H9 (cell line): ENCODE measurements around the gene GLI2. TPM values are rescaled to one million over a fixed set of nuclear protein-coding genes. Genes with fewer than 3 reads are reported as not detected.

Experiments
- DNase-seq: peaks from one replicate; pipeline ENCODE4 v3.0.0-alpha.2; 2017
- H2AFZ ChIP-seq: one replicate; pipeline ENCODE4 v1.6.1; 2013; ENCODE audit warnings: mild to moderate bottlenecking, low read length, control low read depth, moderate library complexity
- H2AK5ac ChIP-seq: 2 replicates; pipeline ENCODE4 v1.6.1; 2013; ENCODE audit warnings: low read length, control low read depth, mixed read lengths; ENCODE audit not compliant: insufficient read length
- H2BK120ac ChIP-seq: one replicate; pipeline ENCODE4 v1.6.1; 2013; ENCODE audit warnings: low read depth, mild to moderate bottlenecking, low read length, control low read depth, inconsistent platforms; ENCODE audit not compliant: poor library complexity, severe bottlenecking
- H2BK12ac ChIP-seq: 2 replicates; pipeline ENCODE4 v1.6.1; 2013; ENCODE audit warnings: low read length, control low read depth, mixed read lengths, low read depth; ENCODE audit not compliant: insufficient read length
- H2BK15ac ChIP-seq: 2 replicates; pipeline ENCODE4 v1.6.1; 2013; ENCODE audit warnings: low read depth, low read length, control low read depth
- H2BK20ac ChIP-seq: one replicate; pipeline ENCODE4 v1.6.1; 2013; ENCODE audit warnings: low read depth, mild to moderate bottlenecking, low read length, control low read depth, inconsistent platforms; ENCODE audit not compliant: poor library complexity, severe bottlenecking
- H2BK5ac ChIP-seq: 2 replicates; pipeline ENCODE4 v1.6.1; 2013; ENCODE audit warnings: low read length, control low read depth, mixed read lengths; ENCODE audit not compliant: insufficient read length
- H3K14ac ChIP-seq: 2 replicates; pipeline ENCODE4 v1.6.1; 2013; ENCODE audit warnings: low read length, control low read depth; ENCODE audit not compliant: insufficient read depth
- H3K18ac ChIP-seq: 2 replicates; pipeline ENCODE4 v1.6.1; 2013; ENCODE audit warnings: low read depth, mild to moderate bottlenecking, mixed read lengths, low read length, control low read depth; ENCODE audit not compliant: insufficient read length
- H3K23ac ChIP-seq: 2 replicates; pipeline ENCODE4 v1.6.1; 2013; ENCODE audit warnings: low read length, control low read depth, mixed read lengths, low read depth; ENCODE audit not compliant: insufficient read length
- H3K23me2 ChIP-seq: 2 replicates; pipeline ENCODE4 v1.6.1; 2013; ENCODE audit warnings: low read depth, mild to moderate bottlenecking, mixed read lengths, low read length, control low read depth; ENCODE audit not compliant: insufficient read length, poor library complexity, severe bottlenecking
- H3K27ac ChIP-seq: 2 replicates; pipeline ENCODE4 v1.5.1; 2013; ENCODE audit warnings: low read length, control low read depth, mixed read lengths, low read depth; ENCODE audit not compliant: insufficient read length
- H3K27me3 ChIP-seq: 2 replicates; pipeline ENCODE4 v1.6.1; 2013; ENCODE audit warnings: low read length, control low read depth, inconsistent platforms; ENCODE audit not compliant: insufficient read depth
- H3K4ac ChIP-seq: 2 replicates; pipeline ENCODE4 v1.6.1; 2013; ENCODE audit warnings: low read depth, mild to moderate bottlenecking, control low read depth, inconsistent platforms, low read length, moderate library complexity
- H3K4me1 ChIP-seq: 2 replicates; pipeline ENCODE4 v1.6.1; 2013; ENCODE audit warnings: low read length, control low read depth, inconsistent platforms; ENCODE audit not compliant: insufficient read depth
- H3K4me2 ChIP-seq: 2 replicates; pipeline ENCODE4 v1.6.1; 2013; ENCODE audit warnings: low read length, control low read depth, mixed read lengths; ENCODE audit not compliant: insufficient read length, insufficient read depth
- H3K56ac ChIP-seq: 2 replicates; pipeline ENCODE4 v1.6.1; 2013; ENCODE audit warnings: low read depth, mild to moderate bottlenecking, mixed read lengths, low read length, control low read depth; ENCODE audit not compliant: insufficient read length
- H3K79me1 ChIP-seq: 2 replicates; pipeline ENCODE4 v1.6.1; 2013; ENCODE audit warnings: low read depth, mild to moderate bottlenecking, moderate library complexity, low read length, control low read depth, inconsistent platforms; ENCODE audit not compliant: insufficient read depth, poor library complexity, severe bottlenecking
- H3K79me2 ChIP-seq: 2 replicates; pipeline ENCODE4 v1.6.1; 2013; ENCODE audit warnings: low read length, control low read depth, inconsistent platforms; ENCODE audit not compliant: insufficient read depth
- H3K9ac ChIP-seq: 2 replicates; pipeline ENCODE4 v1.6.1; 2013; ENCODE audit warnings: low read length, control low read depth, mixed read lengths; ENCODE audit not compliant: insufficient read length; ENCODE audit errors: extremely low read depth
- H3K9me3 ChIP-seq: one replicate; pipeline ENCODE4 v1.6.1; 2013; ENCODE audit warnings: low read depth, low read length, inconsistent platforms; ENCODE audit not compliant: control insufficient read depth
- H3T11ph ChIP-seq: one replicate; pipeline ENCODE4 v1.6.1; 2013; ENCODE audit warnings: mild to moderate bottlenecking, low read length, control low read depth, inconsistent platforms
- H4K20me1 ChIP-seq: one replicate; pipeline ENCODE4 v1.6.1; 2013; ENCODE audit not compliant: control insufficient read depth, insufficient read length, insufficient read depth
- H4K5ac ChIP-seq: 2 replicates; pipeline ENCODE4 v1.6.1; 2013; ENCODE audit warnings: low read depth, mild to moderate bottlenecking, mixed read lengths, low read length, control low read depth; ENCODE audit not compliant: insufficient read length
- H4K8ac ChIP-seq: replicated peaks from 2 replicates; pipeline ENCODE4 v1.6.1; 2013; ENCODE audit warnings: low read length, control low read depth, mixed read lengths, low read depth; ENCODE audit not compliant: insufficient read length
- H4K91ac ChIP-seq: 2 replicates; pipeline ENCODE4 v1.6.1; 2013; ENCODE audit warnings: low read depth, mild to moderate bottlenecking, moderate library complexity, mixed read lengths, low read length, control low read depth; ENCODE audit not compliant: insufficient read length
- H3K27ac Mint-ChIP-seq, 3 experiments: 2 replicates in 2 of 3; 3 replicates in 1 of 3; pipeline ENCODE4 v1.8.0; 2020 to 2021; ENCODE audit warnings: mixed read lengths in 3 of 3, mild to moderate bottlenecking in 1 of 3, moderate library complexity in 1 of 3
- H3K27me3 Mint-ChIP-seq: 2 replicates; pipeline ENCODE4 v1.8.0; 2021; ENCODE audit warnings: low read depth, mild to moderate bottlenecking, moderate library complexity, mixed read lengths
- H3K36me3 Mint-ChIP-seq, 3 experiments: 2 replicates in 2 of 3; 3 replicates in 1 of 3; pipeline ENCODE4 v1.8.0; 2020 to 2021; ENCODE audit warnings: low read depth in 3 of 3, mixed read lengths in 3 of 3; ENCODE audit not compliant: insufficient read depth in 1 of 3
- H3K4me1 Mint-ChIP-seq, 2 experiments: 2 replicates each; pipeline ENCODE4 v1.8.0; 2020; ENCODE audit warnings: mixed read lengths in 2 of 2
- H3K4me3 Mint-ChIP-seq, 2 experiments: 2 replicates in 1 of 2; 3 replicates in 1 of 2; pipeline ENCODE4 v1.8.0; 2020 to 2021; ENCODE audit warnings: mild to moderate bottlenecking in 2 of 2, mixed read lengths in 2 of 2, moderate library complexity in 1 of 2
- H3K9me3 Mint-ChIP-seq, 2 experiments: 2 replicates in 1 of 2; 3 replicates in 1 of 2; pipeline ENCODE4 v1.8.0; 2020; ENCODE audit warnings: mild to moderate bottlenecking in 2 of 2, mixed read lengths in 2 of 2, moderate library complexity in 1 of 2
- WGBS: extraction: QIAGEN DNeasy Blood & Tissue Kit; methylation state at CpG from one replicate; pipeline ENCODE4 v1.1.7; 2013; ENCODE audit warnings: missing lambda C conversion rate, low lambda C conversion rate, mixed read lengths; ENCODE audit not compliant: insufficient read length; ENCODE audit errors: extremely low coverage; 5-methylcytosine and 5-hydroxymethylcytosine counted together
- total RNA-seq: library from RNA; stranded (reverse); gene quantifications from 2 replicates; pipeline ENCODE4 v1.2.1, GENCODE V29; 2021
- TF ChIP-seq, protein P1 (sequence below): fragments of 200-600 bp; sonication (generic); conservative IDR thresholded peaks from 3 replicates; pipeline ENCODE4 v1.8.0; 2021; ENCODE audit warnings: antibody characterized with exemption, mild to moderate bottlenecking

The GLI2 gene
- total RNA-seq, 1 experiment from 2014 or later = 56.7 TPM

DNA sequence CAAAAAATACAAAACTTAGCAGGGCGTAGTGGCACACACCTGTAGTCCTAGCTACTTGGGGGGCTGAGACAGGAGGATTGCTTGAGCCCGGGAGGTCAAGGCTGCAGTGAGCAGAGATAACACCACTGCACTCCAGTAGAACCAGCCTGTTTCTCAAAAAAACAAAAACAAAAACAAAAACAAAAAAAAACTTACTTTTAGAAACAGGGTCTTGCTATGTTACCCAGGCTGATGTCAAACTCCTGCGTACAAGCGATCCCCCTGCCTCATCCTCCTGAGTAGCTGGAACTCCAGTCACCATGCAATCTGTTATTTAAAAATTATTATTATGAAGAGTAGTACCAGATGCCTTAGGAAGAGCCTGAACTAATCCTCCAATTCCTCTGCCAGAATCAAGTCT is 35.0 kb upstream of the GLI2 start:
- H3K56ac ChIP-seq = no peak overlapping the region
- no peak overlapping the region for H4K91ac ChIP-seq
- TF ChIP-seq, protein P1, sequence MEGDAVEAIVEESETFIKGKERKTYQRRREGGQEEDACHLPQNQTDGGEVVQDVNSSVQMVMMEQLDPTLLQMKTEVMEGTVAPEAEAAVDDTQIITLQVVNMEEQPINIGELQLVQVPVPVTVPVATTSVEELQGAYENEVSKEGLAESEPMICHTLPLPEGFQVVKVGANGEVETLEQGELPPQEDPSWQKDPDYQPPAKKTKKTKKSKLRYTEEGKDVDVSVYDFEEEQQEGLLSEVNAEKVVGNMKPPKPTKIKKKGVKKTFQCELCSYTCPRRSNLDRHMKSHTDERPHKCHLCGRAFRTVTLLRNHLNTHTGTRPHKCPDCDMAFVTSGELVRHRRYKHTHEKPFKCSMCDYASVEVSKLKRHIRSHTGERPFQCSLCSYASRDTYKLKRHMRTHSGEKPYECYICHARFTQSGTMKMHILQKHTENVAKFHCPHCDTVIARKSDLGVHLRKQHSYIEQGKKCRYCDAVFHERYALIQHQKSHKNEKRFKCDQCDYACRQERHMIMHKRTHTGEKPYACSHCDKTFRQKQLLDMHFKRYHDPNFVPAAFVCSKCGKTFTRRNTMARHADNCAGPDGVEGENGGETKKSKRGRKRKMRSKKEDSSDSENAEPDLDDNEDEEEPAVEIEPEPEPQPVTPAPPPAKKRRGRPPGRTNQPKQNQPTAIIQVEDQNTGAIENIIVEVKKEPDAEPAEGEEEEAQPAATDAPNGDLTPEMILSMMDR = no peak
- no peak overlapping the region for H2BK12ac ChIP-seq
- H3K27ac Mint-ChIP-seq = peak overlapping the region in 1 of 3 experiments; percentile 31; a peak in 1 of 7 replicates
- no peaks in the 10 kb centered on the region for H3K79me1 ChIP-seq
- no peak overlapping the region for H2AFZ ChIP-seq
- no peak for DNase-seq
- no peak overlapping the region for H2BK5ac ChIP-seq
- no peaks in the 10 kb centered on the region for H3K9me3 ChIP-seq
- H3K4ac ChIP-seq = no peak overlapping the region
- H2BK20ac ChIP-seq = no peak overlapping the region
- no peak overlapping the region for H4K5ac ChIP-seq
- H3K4me1 Mint-ChIP-seq = peaks cover 67 to 76% of the 10 kb centered on the region in 2 experiments
- H3K9me3 Mint-ChIP-seq = no peaks in the 10 kb centered on the region; a peak in 1 of 5 replicates
- no peaks in the 10 kb centered on the region for H3K79me2 ChIP-seq
- H3K23ac ChIP-seq = no peak overlapping the region
- no peak overlapping the region for H3K9ac ChIP-seq
- no peak overlapping the region for H3K14ac ChIP-seq
- H3K23me2 ChIP-seq = no peaks in the 10 kb centered on the region
- no peak overlapping the region for H3K27ac ChIP-seq
- peaks cover 59% of the 10 kb centered on the region for H3K27me3 Mint-ChIP-seq
- no peak overlapping the region for H2BK15ac ChIP-seq
- no peaks in the 10 kb centered on the region; a peak in 2 of 7 replicates for H3K36me3 Mint-ChIP-seq
- H3K18ac ChIP-seq = no peak overlapping the region
- H3K27me3 ChIP-seq = no peaks in the 10 kb centered on the region; the same call in 1 of the 2 replicates
- no CpG with 5 or more reads among the region's 4 CpGs for WGBS
- no peak overlapping the region for H3K4me3 Mint-ChIP-seq
- no peak overlapping the region for H3T11ph ChIP-seq
- H2AK5ac ChIP-seq = no peak overlapping the region
- peaks cover 2% of the 10 kb centered on the region; the same call in 1 of the 2 replicates for H3K4me1 ChIP-seq
- H2BK120ac ChIP-seq = no peak overlapping the region
- H4K8ac ChIP-seq = no peak overlapping the region
- no peaks in the 10 kb centered on the region for H4K20me1 ChIP-seq
- no peak overlapping the region for H3K4me2 ChIP-seq
